HEK293 (cell line): ENCODE measurements around the gene SLC2A4RG.

Experiments used
- CTCF ChIA-PET: fragments of 350-600 bp; formaldehyde crosslinking; extraction: SDS; loops from one replicate; lab custom pipeline; 2021; ENCODE audit warnings: antibody characterized with exemption; lab: Yijun Ruan, JAX
- POLR2A ChIA-PET: fragments of 300-600 bp; formaldehyde crosslinking; extraction: SDS; loops from one replicate; lab custom pipeline; 2020; ENCODE audit warnings: antibody characterized with exemption, inconsistent platforms; lab: Yijun Ruan, JAX
- H3K27ac ChIP-seq: fragments of 200-500 bp; sonication (Bioruptor generic); 2 replicates; pipeline ENCODE4 v1.5.1; 2014; ENCODE audit warnings: low read depth, low read length, control low read depth, inconsistent platforms; ENCODE audit errors: extremely low read depth
- H3K36me3 ChIP-seq, 2 experiments: fragments of 200-500 bp in 1 of 2; sonication (Bioruptor generic) in 1 of 2; 1 replicate in 1 of 2; 2 replicates in 1 of 2; pipeline ENCODE4 v1.5.1; 2014 to 2017; ENCODE audit warnings: inconsistent platforms in 2 of 2, low read length in 2 of 2; ENCODE audit not compliant: control insufficient read depth in 2 of 2, insufficient read depth in 1 of 2
- H3K4me1 ChIP-seq: fragments of 200-500 bp; sonication (Bioruptor generic); 2 replicates; pipeline ENCODE4 v1.5.1; 2014; ENCODE audit warnings: mild to moderate bottlenecking, low read length, inconsistent platforms; ENCODE audit not compliant: control insufficient read depth, insufficient read depth
- H3K4me3 ChIP-seq: 2 replicates; pipeline ENCODE4 v1.5.1; 2011; ENCODE audit warnings: low read depth, mild to moderate bottlenecking, control low read depth, low read length, moderate library complexity
- H3K9me3 ChIP-seq: fragments of 200-500 bp; sonication (Bioruptor generic); 2 replicates; pipeline ENCODE4 v1.5.1; 2014; ENCODE audit warnings: low read depth, low read length, inconsistent platforms; ENCODE audit not compliant: control insufficient read depth, insufficient read depth
- BCL11B ChIP-seq: fragments of 450-650 bp; formaldehyde crosslinking; IDR thresholded peaks from 2 replicates; pipeline ENCODE4 v1.5.1; 2016; ENCODE audit warnings: low read depth, missing biosample characterization, missing genetic modification characterization
- GLIS2 ChIP-seq: fragments of 450-650 bp; formaldehyde crosslinking; IDR thresholded peaks from 2 replicates; pipeline ENCODE4 v1.5.1; 2016; ENCODE audit warnings: missing biosample characterization, missing genetic modification characterization
- WT1 ChIP-seq: fragments of 450-650 bp; formaldehyde crosslinking; IDR thresholded peaks from 2 replicates; pipeline ENCODE4 v1.5.1; 2016; ENCODE audit warnings: missing biosample characterization, missing genetic modification characterization
- ZFP3 ChIP-seq: fragments of 450-650 bp; formaldehyde crosslinking; IDR thresholded peaks from 2 replicates; pipeline ENCODE4 v1.5.1; 2016; ENCODE audit warnings: low read depth, missing biosample characterization, missing genetic modification characterization
- ZNF112 ChIP-seq: fragments of 450-650 bp; formaldehyde crosslinking; IDR thresholded peaks from 2 replicates; pipeline ENCODE4 v1.5.0; 2017; ENCODE audit warnings: missing biosample characterization, missing genetic modification characterization
- ZNF132 ChIP-seq: fragments of 450-650 bp; formaldehyde crosslinking; IDR thresholded peaks from 2 replicates; pipeline ENCODE4 v1.5.1; 2017; ENCODE audit warnings: missing biosample characterization, missing genetic modification characterization, borderline replicate concordance
- ZNF19 ChIP-seq: fragments of 450-650 bp; formaldehyde crosslinking; IDR thresholded peaks from 2 replicates; pipeline ENCODE4; 2016; ENCODE audit warnings: missing biosample characterization, missing genetic modification characterization, low read depth
- ZNF211 ChIP-seq: fragments of 450-650 bp; formaldehyde crosslinking; IDR thresholded peaks from 2 replicates; pipeline ENCODE4 v1.5.1; 2016; ENCODE audit warnings: low read depth, missing biosample characterization, missing genetic modification characterization
- ZNF248 ChIP-seq: fragments of 450-650 bp; formaldehyde crosslinking; IDR thresholded peaks from 2 replicates; pipeline ENCODE4 v1.5.1; 2017; ENCODE audit warnings: missing biosample characterization, missing genetic modification characterization
- ZNF341 ChIP-seq: fragments of 450-650 bp; formaldehyde crosslinking; IDR thresholded peaks from 2 replicates; pipeline ENCODE4; 2016; ENCODE audit warnings: low read depth, missing biosample characterization, missing genetic modification characterization
- ZNF350 ChIP-seq: fragments of 450-650 bp; formaldehyde crosslinking; IDR thresholded peaks from 2 replicates; pipeline ENCODE4 v1.5.0; 2017; ENCODE audit warnings: missing biosample characterization, mild to moderate bottlenecking, missing genetic modification characterization
- ZNF354C ChIP-seq: fragments of 450-650 bp; formaldehyde crosslinking; IDR thresholded peaks from 2 replicates; pipeline ENCODE4 v1.5.1; 2016; ENCODE audit warnings: missing biosample characterization, missing genetic modification characterization, low read depth, borderline replicate concordance
- ZNF596 ChIP-seq: fragments of 450-650 bp; IDR thresholded peaks from 2 replicates; pipeline ENCODE4 v1.5.0; 2018; ENCODE audit warnings: missing biosample characterization, mild to moderate bottlenecking, missing genetic modification characterization, moderate library complexity
- ZNF670 ChIP-seq: fragments of 450-650 bp; formaldehyde crosslinking; IDR thresholded peaks from 2 replicates; pipeline ENCODE4 v1.5.1; 2016; ENCODE audit warnings: missing biosample characterization, missing genetic modification characterization, low read depth
- ZSCAN16 ChIP-seq: fragments of 450-650 bp; formaldehyde crosslinking; IDR thresholded peaks from 2 replicates; pipeline ENCODE4 v1.5.1; 2016; ENCODE audit warnings: missing biosample characterization, missing genetic modification characterization
- TF ChIP-seq, protein P1 (sequence below): IDR thresholded peaks from 2 replicates; pipeline ENCODE4 v1.6.1; 2011; ENCODE audit warnings: mild to moderate bottlenecking, low read depth, low read length, borderline replicate concordance
- TF ChIP-seq, protein P2 (sequence below): fragments of 450-650 bp; formaldehyde crosslinking; IDR thresholded peaks from 2 replicates; pipeline ENCODE4 v1.5.1; 2017; ENCODE audit warnings: missing biosample characterization, missing genetic modification characterization

SLC2A4RG gene

DNA sequence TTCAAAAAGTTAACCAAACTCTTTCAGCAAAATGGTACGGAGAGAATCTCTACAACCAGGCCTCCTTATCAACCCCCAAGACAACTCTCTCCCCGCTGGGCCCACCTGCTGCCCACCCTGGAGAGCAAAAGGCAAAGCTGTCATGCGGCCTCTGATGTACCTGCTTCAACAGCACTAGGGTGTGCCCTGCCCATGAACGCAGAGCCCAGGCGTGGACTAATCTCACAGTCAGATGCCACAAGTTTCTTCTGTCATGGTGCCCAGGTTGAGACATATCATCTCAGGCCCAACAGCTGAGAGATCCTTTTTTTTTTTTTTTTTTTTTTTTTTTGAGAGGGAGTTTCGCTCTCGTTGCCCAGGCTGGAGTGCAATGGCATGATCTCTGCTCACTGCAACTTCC, 26.3 kb downstream of the SLC2A4RG start:
- H3K9me3 ChIP-seq = no peaks in the 10 kb centered on the region
- POLR2A ChIA-PET = no interaction called here
- H3K4me1 ChIP-seq = no peaks in the 10 kb centered on the region
- CTCF ChIA-PET = interaction anchor here (0.7 to 0.9 kb wide), 2 partner anchors 9 to 177 kb away, joined by 3 to 4 read pairs; no protein-coding TSS in a partner anchor
- no peak overlapping the region for H3K4me3 ChIP-seq
- peaks cover 0 to 5% of the 10 kb centered on the region in 2 experiments; a peak in 1 of 3 replicates for H3K36me3 ChIP-seq
- H3K27ac ChIP-seq = no peak overlapping the region
- TF ChIP-seq ZNF248 (tag by site-specific recombination) (no peak), BCL11B (no peak), ZNF354C (no peak), ZNF19 (tag by site-specific recombination) (no peak), WT1 (tag by site-specific recombination) (no peak), ZNF350 (no peak), ZNF132 (tag by site-specific recombination) (no peak), ZSCAN16 (tag by site-specific recombination) (no peak), ZNF596 (no peak)
- TF ChIP-seq, protein P1, sequence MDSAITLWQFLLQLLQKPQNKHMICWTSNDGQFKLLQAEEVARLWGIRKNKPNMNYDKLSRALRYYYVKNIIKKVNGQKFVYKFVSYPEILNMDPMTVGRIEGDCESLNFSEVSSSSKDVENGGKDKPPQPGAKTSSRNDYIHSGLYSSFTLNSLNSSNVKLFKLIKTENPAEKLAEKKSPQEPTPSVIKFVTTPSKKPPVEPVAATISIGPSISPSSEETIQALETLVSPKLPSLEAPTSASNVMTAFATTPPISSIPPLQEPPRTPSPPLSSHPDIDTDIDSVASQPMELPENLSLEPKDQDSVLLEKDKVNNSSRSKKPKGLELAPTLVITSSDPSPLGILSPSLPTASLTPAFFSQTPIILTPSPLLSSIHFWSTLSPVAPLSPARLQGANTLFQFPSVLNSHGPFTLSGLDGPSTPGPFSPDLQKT = no peak

DNA sequence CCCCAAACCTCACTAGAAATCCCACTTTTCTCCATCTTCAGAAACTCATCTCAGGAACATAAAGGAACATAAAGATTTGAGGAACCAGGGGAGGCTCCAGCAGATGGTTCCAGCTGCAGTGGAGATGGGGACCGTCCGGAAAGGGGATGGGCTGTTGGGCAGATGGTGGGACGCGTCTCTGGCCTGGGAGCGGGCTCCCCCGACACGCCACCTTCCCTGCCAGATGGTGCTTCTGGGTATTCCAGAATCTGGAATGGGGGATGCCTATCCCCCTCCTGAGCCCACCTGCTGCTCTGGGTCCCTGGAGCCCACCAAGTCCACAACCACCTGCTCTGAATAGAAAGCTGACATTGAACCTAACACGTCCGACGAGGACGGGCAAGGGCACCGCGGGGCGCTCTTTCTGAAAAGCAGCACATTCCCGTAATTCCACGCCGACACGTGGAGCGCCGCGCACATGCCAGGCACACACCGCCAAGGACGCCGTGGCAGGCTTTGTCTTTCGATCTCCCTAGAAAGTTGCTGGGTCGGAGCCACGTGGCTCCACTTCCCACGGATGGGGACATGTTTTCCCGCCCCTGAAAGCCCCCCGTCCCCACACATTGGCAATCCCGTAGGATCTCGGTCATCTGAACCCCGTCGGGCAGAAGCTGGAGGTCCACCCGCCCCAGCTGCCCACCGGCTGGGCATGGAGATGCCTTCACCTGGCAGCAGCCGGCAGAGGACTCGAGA, 27.3 kb downstream of the SLC2A4RG start:
- Histone ChIP-seq H3K27ac (no peak overlapping the region), H3K9me3 (no peaks in the 10 kb centered on the region), H3K4me3 (no peak overlapping the region)
- CTCF ChIA-PET = interaction anchor here (0.9 kb wide), 1 partner anchor 8 kb away, joined by 3 read pairs; no protein-coding TSS in a partner anchor
- TF ChIP-seq ZNF112 (tag by site-specific recombination) = no peak
- TF ChIP-seq ZFP3 (tag by site-specific recombination) = no peak
- TF ChIP-seq GLIS2 (tag by site-specific recombination) = no peak
- TF ChIP-seq, protein P2, sequence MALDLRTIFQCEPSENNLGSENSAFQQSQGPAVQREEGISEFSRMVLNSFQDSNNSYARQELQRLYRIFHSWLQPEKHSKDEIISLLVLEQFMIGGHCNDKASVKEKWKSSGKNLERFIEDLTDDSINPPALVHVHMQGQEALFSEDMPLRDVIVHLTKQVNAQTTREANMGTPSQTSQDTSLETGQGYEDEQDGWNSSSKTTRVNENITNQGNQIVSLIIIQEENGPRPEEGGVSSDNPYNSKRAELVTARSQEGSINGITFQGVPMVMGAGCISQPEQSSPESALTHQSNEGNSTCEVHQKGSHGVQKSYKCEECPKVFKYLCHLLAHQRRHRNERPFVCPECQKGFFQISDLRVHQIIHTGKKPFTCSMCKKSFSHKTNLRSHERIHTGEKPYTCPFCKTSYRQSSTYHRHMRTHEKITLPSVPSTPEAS = no peak
- no peak for TF ChIP-seq ZNF211 (tag by site-specific recombination)
- TF ChIP-seq, all 188 proteins: peak for 0
- Histone ChIP-seq H3K4me1 (no peaks in the 10 kb centered on the region), H3K36me3 (peaks cover 0 to 5% of the 10 kb centered on the region in 2 experiments; a peak in 1 of 3 replicates)
- POLR2A ChIA-PET = no interaction called here

DNA sequence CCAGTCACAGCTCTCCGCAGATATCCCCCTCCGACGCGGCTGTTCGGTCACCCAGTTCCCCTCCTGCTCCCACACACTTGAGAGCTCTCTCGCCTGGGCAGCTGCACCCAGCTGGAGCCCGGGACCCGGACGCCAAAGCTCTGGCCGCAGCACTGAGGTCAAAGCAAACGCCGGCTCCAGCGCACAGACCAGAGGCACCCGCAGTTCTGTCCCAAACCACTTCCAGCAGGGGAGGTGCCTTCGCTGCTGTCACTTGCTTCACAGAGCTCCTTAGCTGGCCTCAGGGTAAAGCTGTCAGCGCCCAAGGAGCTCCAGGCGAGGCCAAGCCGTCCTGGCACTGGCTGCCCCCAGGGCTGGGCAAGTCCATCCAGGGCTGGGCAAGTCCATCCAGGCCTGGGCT, 27.9 kb downstream of the SLC2A4RG start:
- Histone ChIP-seq H3K4me1 (no peaks in the 10 kb centered on the region), H3K27ac (no peak overlapping the region), H3K36me3 (peaks cover 0 to 5% of the 10 kb centered on the region in 2 experiments; a peak in 1 of 3 replicates), H3K9me3 (no peaks in the 10 kb centered on the region), H3K4me3 (no peak overlapping the region)
- CTCF ChIA-PET = no interaction called here
- POLR2A ChIA-PET = no interaction called here
- TF ChIP-seq ZNF670 (tag by site-specific recombination) (no peak), ZNF341 (tag by site-specific recombination) (peak; percentile 42)

DNA sequence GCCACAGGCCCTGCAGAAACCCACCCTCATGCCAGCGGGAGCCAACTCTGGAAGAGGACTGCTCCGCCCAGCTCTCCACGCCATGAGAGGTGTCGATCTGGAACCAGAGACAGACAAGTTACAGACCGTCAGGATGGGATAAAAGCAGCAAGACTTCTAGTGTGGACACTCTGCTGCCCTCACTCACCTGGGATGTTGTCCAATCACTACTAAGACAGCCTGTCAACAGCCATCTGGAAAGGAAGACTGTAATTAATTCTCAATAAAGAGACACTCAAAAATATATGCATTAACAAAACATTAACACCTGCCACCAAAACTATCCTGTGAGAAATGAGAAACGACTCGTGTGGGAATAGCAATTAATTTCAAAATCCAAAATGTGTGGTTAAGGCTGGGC, 28.3 kb downstream of the SLC2A4RG start:
- Histone ChIP-seq H3K4me1 (no peaks in the 10 kb centered on the region), H3K36me3 (peaks cover 0 to 5% of the 10 kb centered on the region in 2 experiments; a peak in 1 of 3 replicates), H3K9me3 (no peaks in the 10 kb centered on the region), H3K27ac (no peak overlapping the region), H3K4me3 (no peak overlapping the region)
- ChIA-PET CTCF (interaction anchor here (1.4 kb wide), 1 partner anchor 18 kb away, joined by 4 read pairs; no protein-coding TSS in a partner anchor), POLR2A (no interaction called here)
- no peak for TF ChIP-seq ZNF350
